ENCODE data around the gene MLH1. TPM values are rescaled to one million over a fixed set of nuclear protein-coding genes. Genes with fewer than 3 reads are reported as not detected.
A peak's percentile ranks its signal among the peaks of the same experiment; 100 is the strongest.

The MLH1 gene
- total RNA-seq, 4 donors from 2014 or later = 28.8 to 57.2 (median 40.9) TPM

DNA sequence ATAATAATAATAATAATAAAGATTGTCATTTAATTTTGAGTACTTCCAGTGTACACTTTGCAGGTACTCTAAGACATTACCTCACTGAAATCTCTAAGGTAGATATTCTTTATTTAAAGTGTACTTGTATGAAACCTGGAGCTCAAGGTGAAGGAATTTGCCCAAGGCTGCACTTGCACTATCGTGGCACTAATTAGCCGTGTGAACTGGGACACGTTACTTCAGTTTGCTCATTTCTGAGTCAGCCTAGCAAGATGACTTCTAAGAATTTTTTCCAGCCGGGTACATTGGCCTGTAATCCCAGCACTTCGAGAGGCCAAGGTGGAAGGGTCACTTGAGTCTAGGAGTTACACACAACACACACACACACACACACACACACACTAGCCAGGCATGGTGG is 33.5 kb downstream of the MLH1 start:
- no peaks in the 10 kb centered on the region for H3K27me3 ChIP-seq
- H3K4me3 ChIP-seq = no peak overlapping the region
- 85 to 89% methylated on average over 5 of the region's 5 CpGs for WGBS, 2 donors
- no peak for TF ChIP-seq POLR2A (IDR thresholded peaks at IDR 0.05)
- no peak for TF ChIP-seq CTCF (IDR thresholded peaks at IDR 0.05)
- TF ChIP-seq EP300 (IDR thresholded peaks at IDR 0.05) = no peak
- DNase-seq (ENCODE audit: low spot score in 2 of 2) = no peak
- peaks cover 0 to 20% (median 0%) of the 10 kb centered on the region in 4 donors for H3K4me1 ChIP-seq
- H3K27ac ChIP-seq = no peak overlapping the region
- no peaks in the 10 kb centered on the region for H3K9me3 ChIP-seq
- peaks cover 0 to 97% (median 0%) of the 10 kb centered on the region in 3 donors for H3K36me3 ChIP-seq

DNA sequence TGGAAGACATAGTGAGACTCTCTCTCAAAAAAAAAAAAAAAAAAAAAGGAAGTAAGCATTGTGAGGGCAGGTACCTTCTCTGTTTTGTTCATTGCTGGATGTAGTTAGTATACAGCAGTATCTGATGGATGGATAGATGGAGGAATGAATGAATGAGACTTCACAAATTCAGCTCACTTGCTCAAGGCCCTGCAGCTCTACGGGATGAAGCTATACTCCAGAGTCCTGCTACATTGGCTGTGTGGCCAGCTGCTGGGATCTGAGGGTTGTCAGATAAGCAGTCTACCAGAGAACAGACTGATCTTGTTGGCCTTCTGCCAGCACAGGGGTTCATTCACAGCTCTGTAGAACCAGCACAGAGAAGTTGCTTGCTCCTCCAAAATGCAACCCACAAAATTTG is 35.0 kb downstream of the MLH1 start:
- WGBS, 2 donors = 67 to 79% methylated on average over 1 of the region's 1 CpG
- Histone ChIP-seq H3K4me3 (no peak overlapping the region), H3K27me3 (no peaks in the 10 kb centered on the region), H3K9me3 (no peaks in the 10 kb centered on the region), H3K36me3 (peaks cover 0 to 95% (median 0%) of the 10 kb centered on the region in 3 donors), H3K4me1 (peaks cover 0 to 31% (median 0%) of the 10 kb centered on the region in 4 donors), H3K27ac (no peak overlapping the region)
- peak in 1 of 2 donors; percentile 33 for DNase-seq (ENCODE audit: low spot score in 2 of 2)
- TF ChIP-seq CTCF (IDR thresholded peaks at IDR 0.05) (no peak), EP300 (IDR thresholded peaks at IDR 0.05) (no peak), POLR2A (IDR thresholded peaks at IDR 0.05) (no peak)

DNA sequence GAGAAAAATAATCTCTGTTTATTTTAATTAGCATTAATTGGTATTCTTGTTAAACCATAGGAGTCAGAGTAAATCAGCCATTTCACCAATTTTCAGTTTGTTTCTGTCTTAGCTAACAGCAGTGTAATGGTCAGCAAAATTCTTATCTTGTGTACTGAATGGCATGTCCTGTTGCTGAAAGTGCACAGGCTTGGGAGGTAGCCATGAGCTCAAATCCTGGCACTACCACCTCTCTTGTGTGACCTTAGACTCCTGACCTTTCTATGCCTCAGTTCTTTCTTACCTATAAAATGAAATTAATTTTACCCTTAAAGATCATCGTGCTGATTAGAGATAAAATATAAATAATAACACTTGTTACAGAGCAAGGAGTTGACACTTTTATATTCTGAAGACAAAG is 35.8 kb downstream of the MLH1 start:
- H3K27ac ChIP-seq = no peak overlapping the region
- H3K36me3 ChIP-seq = peaks cover 0 to 95% (median 0%) of the 10 kb centered on the region in 3 donors
- no peak overlapping the region for H3K4me3 ChIP-seq
- no peaks in the 10 kb centered on the region for H3K9me3 ChIP-seq
- H3K27me3 ChIP-seq = no peaks in the 10 kb centered on the region
- no peak for DNase-seq (ENCODE audit: low spot score in 2 of 2)
- H3K4me1 ChIP-seq = peaks cover 0 to 31% (median 0%) of the 10 kb centered on the region in 4 donors
- WGBS, 2 donors = 100% methylated on average over 1 of the region's 1 CpG
- TF ChIP-seq EP300 (IDR thresholded peaks at IDR 0.05) = no peak
- TF ChIP-seq POLR2A (IDR thresholded peaks at IDR 0.05) = no peak
- no peak for TF ChIP-seq CTCF (IDR thresholded peaks at IDR 0.05)

- no peak for DNase-seq (ENCODE audit: low spot score in 2 of 2)
- Histone ChIP-seq H3K9me3 (no peaks in the 10 kb centered on the region), H3K4me1 (peaks cover 0 to 31% (median 0%) of the 10 kb centered on the region in 4 donors), H3K27ac (peak overlapping the region in 2 of 4 donors; percentile 13 to 25), H3K27me3 (no peaks in the 10 kb centered on the region), H3K4me3 (no peak overlapping the region), H3K36me3 (peaks cover 0 to 95% (median 0%) of the 10 kb centered on the region in 3 donors)
- no peak for TF ChIP-seq POLR2A (IDR thresholded peaks at IDR 0.05)
- TF ChIP-seq EP300 (IDR thresholded peaks at IDR 0.05) = no peak
- TF ChIP-seq CTCF (IDR thresholded peaks at IDR 0.05) = no peak
Observed at GRCh38 chr3:37029516-37030163, 36.3 kb downstream of the MLH1 start.

GRCh38 chr3:37030588-37030987 is 37.3 kb downstream of the MLH1 start:
- H3K36me3 ChIP-seq = peaks cover 0 to 96% (median 0%) of the 10 kb centered on the region in 3 donors
- peaks cover 0 to 31% (median 0%) of the 10 kb centered on the region in 4 donors for H3K4me1 ChIP-seq
- DNase-seq (ENCODE audit: low spot score in 2 of 2) = no peak
- no peak overlapping the region for H3K4me3 ChIP-seq
- TF ChIP-seq EP300 (IDR thresholded peaks at IDR 0.05) = no peak
- TF ChIP-seq POLR2A (IDR thresholded peaks at IDR 0.05) = no peak
- TF ChIP-seq CTCF (IDR thresholded peaks at IDR 0.05) = no peak
- WGBS, 2 donors = 54 to 65% methylated on average over 3 of the region's 3 CpGs
- H3K9me3 ChIP-seq = no peaks in the 10 kb centered on the region
- H3K27ac ChIP-seq = peak overlapping the region in 3 of 4 donors; percentile 1 to 25 (median 13)
- no peaks in the 10 kb centered on the region for H3K27me3 ChIP-seq

Data from tibial nerve (tissue), 4 donors.